Activated CD4-positive, alpha-beta T cell treated with anti-CD3 and anti-CD28 coated beads for 36 hours (primary cell): ENCODE measurements around the gene DDX47. TPM values are rescaled to one million over a fixed set of nuclear protein-coding genes. Genes with fewer than 3 reads are reported as not detected.
"Not testable (repeated sequence)": the region's sequence is repeated elsewhere in the genome, so short reads cannot be mapped to it uniquely, and the experiment has no call there.

ENCODE experiments used
- ATAC-seq: fragments of 200-7000 bp; cut with Tn5 transposase; one replicate; pipeline ENCODE4 v1.10.0; 2021; ENCODE audit warnings: mild to moderate bottlenecking, moderate library complexity
- CTCF ChIA-PET: fragments of 350-600 bp; sonication (Branson Sonifier 250); formaldehyde crosslinking; loops from one replicate; lab custom pipeline; 2021; ENCODE audit warnings: antibody characterized with exemption; lab: Charles Lee
- POLR2A ChIA-PET: fragments of 350-600 bp; sonication (Branson Sonifier 250); formaldehyde crosslinking; loops from one replicate; lab custom pipeline; 2021; ENCODE audit warnings: antibody characterized with exemption, inconsistent platforms; lab: Charles Lee
- DNase-seq: peaks from one replicate; pipeline ENCODE4 v3.0.0-alpha.2; 2020
- H3K27ac Mint-ChIP-seq: one replicate; pipeline ENCODE4 v1.8.0; 2021; ENCODE audit warnings: mixed read lengths
- H3K27me3 Mint-ChIP-seq: one replicate; pipeline ENCODE4 v1.8.0; 2021; ENCODE audit warnings: mixed read lengths
- H3K36me3 Mint-ChIP-seq: one replicate; pipeline ENCODE4 v1.8.0; 2021; ENCODE audit warnings: low read depth, mixed read lengths
- H3K4me1 Mint-ChIP-seq: one replicate; pipeline ENCODE4 v1.8.0; 2021; ENCODE audit warnings: mixed read lengths
- H3K4me3 Mint-ChIP-seq: one replicate; pipeline ENCODE4 v1.8.0; 2021; ENCODE audit warnings: mild to moderate bottlenecking, moderate library complexity, mixed read lengths
- H3K9me3 Mint-ChIP-seq: one replicate; pipeline ENCODE4 v1.8.0; 2021; ENCODE audit warnings: low read depth, mixed read lengths
- intact Hi-C, 2 experiments: fragments of 100-400 bp; cut with DNase I in 1 of 2; cut with micrococcal nuclease in 1 of 2; formaldehyde crosslinking; loops; one replicate each; pipeline versions ENCODE4 v1.14.2 to v1.15.1; 2022 to 2024; cut with DNase I, micrococcal nuclease
- microRNA-seq: library from miRNA; unstranded; fragments of <30 nt; microRNA quantifications from one replicate; pipeline ENCODE4 v1.2.0, GENCODE V29; 2021; ENCODE audit warnings: borderline replicate concordance
- total RNA-seq, 2 experiments: library from RNA; stranded (reverse); gene quantifications; one replicate each; pipeline ENCODE4 v1.2.3, GENCODE V29; 2021

DDX47 gene
- total RNA-seq, 2 experiments from 2014 or later, result 91.3 to 91.9 TPM

- intact Hi-C loops, result no loop called here
- no peak for DNase-seq
- Mint-ChIP-seq H3K36me3 (peaks cover 8% of the 10 kb centered on the region), H3K4me1 (no peaks in the 10 kb centered on the region), H3K9me3 (no peaks in the 10 kb centered on the region), H3K4me3 (no peak overlapping the region), H3K27ac (no peak overlapping the region), H3K27me3 (no peaks in the 10 kb centered on the region)
- ChIA-PET CTCF (interaction anchor here (1.1 kb wide), 1 partner anchor 10 kb away, joined by 4 read pairs; no protein-coding TSS in a partner anchor), POLR2A (no interaction called here)
- ATAC-seq, result no peak
These were observed 59.2 kb downstream of the DDX47 start for GRCh38 chr12:12872139-12872933.

DNA sequence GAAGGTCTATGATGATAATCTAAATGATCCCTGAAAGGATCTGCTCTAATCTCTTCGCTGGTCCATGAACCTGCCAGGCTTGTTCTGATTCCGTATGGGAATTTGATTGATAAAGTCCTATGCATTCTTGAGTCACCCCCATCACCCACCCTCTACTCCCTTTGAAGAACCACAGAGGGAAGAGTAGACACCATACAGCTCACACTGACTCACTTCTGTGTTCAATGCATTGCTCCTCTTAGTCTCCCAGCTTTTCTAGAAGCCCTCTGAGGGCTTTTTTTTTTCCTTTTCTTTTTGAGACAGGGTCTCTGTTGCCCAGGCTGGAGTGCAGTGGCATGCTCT is 59.8 kb downstream of the DDX47 start:
- DNase-seq, result no peak
- ChIA-PET CTCF (no interaction called here), POLR2A (no interaction called here)
- Mint-ChIP-seq H3K27me3 (no peaks in the 10 kb centered on the region), H3K4me3 (no peak overlapping the region), H3K36me3 (peaks cover 5% of the 10 kb centered on the region), H3K27ac (no peak overlapping the region), H3K9me3 (no peaks in the 10 kb centered on the region), H3K4me1 (no peaks in the 10 kb centered on the region)
- ATAC-seq, result no peak
- intact Hi-C loops, result no loop called here

GRCh38 chr12:12874029-12874428 is 60.9 kb downstream of the DDX47 start:
- intact Hi-C loops, result no loop called here
- H3K27ac Mint-ChIP-seq, result no peak overlapping the region
- H3K4me3 Mint-ChIP-seq, result no peak overlapping the region
- no peaks in the 10 kb centered on the region for H3K9me3 Mint-ChIP-seq
- POLR2A ChIA-PET, result no interaction called here
- no peak for DNase-seq
- CTCF ChIA-PET, result interaction anchor here (0.6 to 1.0 kb wide), 3 partner anchors 17 to 1289 kb away, joined by 3 read pairs; no protein-coding TSS in a partner anchor
- H3K4me1 Mint-ChIP-seq, result no peaks in the 10 kb centered on the region
- no peak for ATAC-seq
- H3K36me3 Mint-ChIP-seq, result peaks cover 5% of the 10 kb centered on the region
- no peaks in the 10 kb centered on the region for H3K27me3 Mint-ChIP-seq

GRCh38 chr12:12875301-12875700 is 62.2 kb downstream of the DDX47 start:
- H3K36me3 Mint-ChIP-seq, CTCF ChIA-PET, POLR2A ChIA-PET, DNase-seq, H3K4me1 Mint-ChIP-seq, H3K27ac Mint-ChIP-seq, H3K27me3 Mint-ChIP-seq, H3K9me3 Mint-ChIP-seq, ATAC-seq, intact Hi-C loops, H3K4me3 Mint-ChIP-seq: not testable (repeated sequence)

DNA sequence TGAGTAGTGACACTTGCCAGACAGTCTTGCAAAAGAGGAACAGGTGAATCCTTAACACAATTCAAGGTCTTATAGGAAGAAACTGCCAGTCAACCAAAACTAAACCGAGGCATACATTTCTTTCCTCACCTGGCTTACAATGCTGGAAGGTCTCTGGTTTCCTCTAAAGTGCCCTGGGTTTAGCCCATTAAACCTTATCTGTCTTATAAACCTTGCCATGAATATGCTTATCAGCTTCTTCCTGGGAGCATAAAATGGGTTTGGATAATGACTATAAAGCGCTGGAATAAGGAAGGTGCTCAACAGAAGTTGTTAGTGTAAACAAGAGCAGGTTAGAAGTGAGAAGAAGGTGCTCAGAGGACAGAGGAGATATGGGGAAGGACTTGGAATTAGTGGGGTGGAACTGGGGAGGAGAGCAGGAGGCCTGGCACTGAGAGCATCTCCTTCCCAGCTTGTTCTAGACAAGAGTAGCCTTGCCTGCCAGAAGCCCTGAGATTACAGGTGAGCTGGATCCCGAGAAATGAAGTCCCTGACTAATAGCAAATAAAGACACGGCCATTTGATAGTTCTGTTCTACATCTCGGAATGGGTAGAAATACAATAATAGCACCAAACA is 64.1 kb downstream of the DDX47 start:
- H3K9me3 Mint-ChIP-seq, result no peaks in the 10 kb centered on the region
- H3K27me3 Mint-ChIP-seq, result no peaks in the 10 kb centered on the region
- CTCF ChIA-PET, result interaction anchor here (0.9 kb wide), 1 partner anchor 11 kb away, joined by 3 read pairs; no protein-coding TSS in a partner anchor
- POLR2A ChIA-PET, result no interaction called here
- H3K36me3 Mint-ChIP-seq, result peaks cover 5% of the 10 kb centered on the region
- DNase-seq, result no peak
- H3K4me3 Mint-ChIP-seq, result no peak overlapping the region
- ATAC-seq, result no peak
- intact Hi-C loops, result no loop called here
- peaks cover 11% of the 10 kb centered on the region for H3K4me1 Mint-ChIP-seq
- H3K27ac Mint-ChIP-seq, result no peak overlapping the region

DNA sequence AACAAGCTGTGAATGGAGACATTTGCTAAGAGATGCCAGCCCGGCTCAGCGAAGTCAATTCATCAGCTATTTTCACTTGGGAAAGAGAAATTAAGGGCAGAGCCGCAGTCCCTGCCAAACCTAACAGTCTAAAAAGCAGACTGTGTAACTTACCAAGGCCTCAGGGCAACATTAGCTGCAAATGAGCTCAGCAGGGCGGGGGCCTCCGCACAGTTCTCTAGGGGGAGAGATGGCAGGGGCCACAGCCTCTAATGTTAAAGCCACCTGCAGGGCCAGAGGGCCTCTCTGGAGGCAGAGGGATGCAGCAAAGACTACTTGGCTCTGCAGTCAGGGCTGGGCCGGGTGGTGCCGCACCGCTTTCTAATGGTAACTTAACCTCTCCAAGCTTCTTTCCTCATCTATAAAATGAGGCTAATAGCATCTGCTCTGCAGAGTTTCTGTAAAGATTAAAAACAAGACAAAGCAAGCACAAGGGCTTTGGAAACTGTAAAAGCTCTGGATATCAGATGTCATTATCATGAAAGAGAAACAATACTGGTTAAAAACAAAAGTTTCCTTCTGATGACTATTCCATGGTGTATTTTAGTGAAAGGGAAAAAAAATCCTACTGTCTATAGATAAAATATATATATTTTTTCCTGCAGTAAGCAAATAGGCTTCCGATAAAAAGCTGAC is 64.8 kb downstream of the DDX47 start:
- DNase-seq (no peak), ATAC-seq (no peak)
- Mint-ChIP-seq H3K36me3 (peaks cover 5% of the 10 kb centered on the region), H3K27me3 (no peaks in the 10 kb centered on the region), H3K9me3 (no peaks in the 10 kb centered on the region), H3K27ac (no peak overlapping the region), H3K4me3 (no peak overlapping the region), H3K4me1 (peaks cover 11% of the 10 kb centered on the region)
- POLR2A ChIA-PET, result no interaction called here
- intact Hi-C loops, result no loop called here
- CTCF ChIA-PET, result interaction anchor here (0.6 to 1.5 kb wide), 4 partner anchors 10 to 117 kb away, joined by 3 to 4 read pairs (median 3); no protein-coding TSS in a partner anchor

Small RNA genes within 50 kb of the gene (microRNA-seq; reads per million reads assigned to microRNA genes)
- not detected for gene MIR613

Other genes with a start within 250 kb of the DDX47 start
- gene CREBL2, start 201.5 kb upstream of the DDX47 start, total RNA-seq, result 10 to 100 TPM; 16.8 to 20.2 TPM
- 10 to 100 TPM; 19.4 to 19.8 TPM for gene GPR19, start 117.2 kb upstream of the DDX47 start, total RNA-seq
- 10 to 100 TPM; 34.2 to 37.0 TPM for gene CDKN1B, start 96.0 kb upstream of the DDX47 start, total RNA-seq
- gene APOLD1, start 27.7 kb upstream of the DDX47 start, total RNA-seq, result 1 to 10 TPM; 3.5 to 7.0 TPM
- gene GPRC5A, start 78.2 kb downstream of the DDX47 start, total RNA-seq, result under 1 TPM; 0.14 to 0.35 TPM
- not detected for gene GPRC5D, start 138.8 kb downstream of the DDX47 start, total RNA-seq
- 10 to 100 TPM; 23.5 to 28.6 TPM for gene HEBP1, start 186.9 kb downstream of the DDX47 start, total RNA-seq
- 10 to 100 TPM; 11.1 to 12.2 TPM for gene FAM234B, start 231.0 kb downstream of the DDX47 start, total RNA-seq